ENCODE data around the gene UNC93A. TPM values are rescaled to one million over a fixed set of nuclear protein-coding genes. Genes with fewer than 3 reads are reported as not detected.

UNC93A gene
- total and polyA plus RNA-seq, 9 of the 15 experiments (the other 6 are each of a cell fraction or from before 2014, with no cell fraction given), result not detected

DNA sequence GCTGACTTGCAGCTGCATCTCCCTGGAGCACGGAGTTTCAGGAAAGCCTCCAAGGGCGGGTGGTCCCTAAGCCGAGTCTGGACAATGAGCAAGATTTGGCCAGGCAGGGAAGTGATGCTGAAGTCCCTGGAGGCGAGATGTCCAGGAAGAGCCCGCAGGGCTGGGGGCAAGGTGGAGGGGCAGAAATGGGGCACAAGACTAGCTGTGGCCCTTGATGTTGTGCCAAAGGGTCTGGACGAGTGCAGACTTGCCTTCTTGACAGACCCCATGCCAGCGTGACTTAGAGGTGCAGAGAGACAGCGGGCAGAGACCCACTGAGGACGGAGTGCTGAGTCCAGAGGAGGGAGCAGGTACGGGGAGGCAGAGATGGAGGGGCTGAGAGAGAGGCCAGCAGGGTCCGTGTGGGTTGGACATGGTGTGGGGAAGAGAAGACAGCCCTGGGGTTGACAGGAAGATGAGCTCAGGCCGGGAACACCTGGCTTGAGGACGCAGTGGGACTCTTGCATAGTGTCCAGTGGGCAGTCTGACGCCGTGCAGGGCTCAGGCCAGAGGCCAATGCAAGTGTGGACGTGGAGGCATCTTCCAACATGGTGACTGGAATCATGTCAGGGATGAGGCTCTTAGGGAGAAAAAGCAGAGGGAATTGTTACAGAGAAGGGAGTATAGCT, 8.7 kb downstream of the UNC93A start:
- intact Hi-C loops (cut with micrococcal nuclease), result no loop called here
- WGBS (ENCODE audit: insufficient coverage, low coverage, missing lambda C conversion rate), result under 1% methylated on average over 16 of the region's 16 CpGs
- no peak for TF ChIP-seq BHLHE40 (IDR thresholded peaks at IDR 0.05; ENCODE audit: low read length)
- TF ChIP-seq NFIC (IDR thresholded peaks at IDR 0.05), result no peak
- no peak for TF ChIP-seq SMARCC2 (IDR thresholded peaks at IDR 0.05; ENCODE audit: low read depth)
- no peak for TF ChIP-seq HDAC2 (IDR thresholded peaks at IDR 0.05)
- TF ChIP-seq ZNF766 (CRISPR knock-in tag; conservative IDR thresholded peaks at IDR 0.05), result no peak
- TF ChIP-seq, protein P1, sequence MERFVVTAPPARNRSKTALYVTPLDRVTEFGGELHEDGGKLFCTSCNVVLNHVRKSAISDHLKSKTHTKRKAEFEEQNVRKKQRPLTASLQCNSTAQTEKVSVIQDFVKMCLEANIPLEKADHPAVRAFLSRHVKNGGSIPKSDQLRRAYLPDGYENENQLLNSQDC (CRISPR knock-in tag; IDR thresholded peaks at IDR 0.05), result no peak
- TF ChIP-seq, protein P2, sequence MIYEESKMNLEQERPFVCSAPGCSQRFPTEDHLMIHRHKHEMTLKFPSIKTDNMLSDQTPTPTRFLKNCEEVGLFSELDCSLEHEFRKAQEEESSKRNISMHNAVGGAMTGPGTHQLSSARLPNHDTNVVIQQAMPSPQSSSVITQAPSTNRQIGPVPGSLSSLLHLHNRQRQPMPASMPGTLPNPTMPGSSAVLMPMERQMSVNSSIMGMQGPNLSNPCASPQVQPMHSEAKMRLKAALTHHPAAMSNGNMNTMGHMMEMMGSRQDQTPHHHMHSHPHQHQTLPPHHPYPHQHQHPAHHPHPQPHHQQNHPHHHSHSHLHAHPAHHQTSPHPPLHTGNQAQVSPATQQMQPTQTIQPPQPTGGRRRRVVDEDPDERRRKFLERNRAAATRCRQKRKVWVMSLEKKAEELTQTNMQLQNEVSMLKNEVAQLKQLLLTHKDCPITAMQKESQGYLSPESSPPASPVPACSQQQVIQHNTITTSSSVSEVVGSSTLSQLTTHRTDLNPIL (CRISPR knock-in tag; IDR thresholded peaks at IDR 0.05), result no peak
- TF ChIP-seq, protein P3, sequence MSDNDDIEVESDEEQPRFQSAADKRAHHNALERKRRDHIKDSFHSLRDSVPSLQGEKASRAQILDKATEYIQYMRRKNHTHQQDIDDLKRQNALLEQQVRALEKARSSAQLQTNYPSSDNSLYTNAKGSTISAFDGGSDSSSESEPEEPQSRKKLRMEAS (CRISPR knock-in tag; IDR thresholded peaks at IDR 0.05), result no peak
- TF ChIP-seq, protein P4, sequence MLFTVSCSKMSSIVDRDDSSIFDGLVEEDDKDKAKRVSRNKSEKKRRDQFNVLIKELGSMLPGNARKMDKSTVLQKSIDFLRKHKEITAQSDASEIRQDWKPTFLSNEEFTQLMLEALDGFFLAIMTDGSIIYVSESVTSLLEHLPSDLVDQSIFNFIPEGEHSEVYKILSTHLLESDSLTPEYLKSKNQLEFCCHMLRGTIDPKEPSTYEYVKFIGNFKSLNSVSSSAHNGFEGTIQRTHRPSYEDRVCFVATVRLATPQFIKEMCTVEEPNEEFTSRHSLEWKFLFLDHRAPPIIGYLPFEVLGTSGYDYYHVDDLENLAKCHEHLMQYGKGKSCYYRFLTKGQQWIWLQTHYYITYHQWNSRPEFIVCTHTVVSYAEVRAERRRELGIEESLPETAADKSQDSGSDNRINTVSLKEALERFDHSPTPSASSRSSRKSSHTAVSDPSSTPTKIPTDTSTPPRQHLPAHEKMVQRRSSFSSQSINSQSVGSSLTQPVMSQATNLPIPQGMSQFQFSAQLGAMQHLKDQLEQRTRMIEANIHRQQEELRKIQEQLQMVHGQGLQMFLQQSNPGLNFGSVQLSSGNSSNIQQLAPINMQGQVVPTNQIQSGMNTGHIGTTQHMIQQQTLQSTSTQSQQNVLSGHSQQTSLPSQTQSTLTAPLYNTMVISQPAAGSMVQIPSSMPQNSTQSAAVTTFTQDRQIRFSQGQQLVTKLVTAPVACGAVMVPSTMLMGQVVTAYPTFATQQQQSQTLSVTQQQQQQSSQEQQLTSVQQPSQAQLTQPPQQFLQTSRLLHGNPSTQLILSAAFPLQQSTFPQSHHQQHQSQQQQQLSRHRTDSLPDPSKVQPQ (CRISPR knock-in tag; IDR thresholded peaks at IDR 0.05; ENCODE audit: borderline replicate concordance), result no peak
- no peak for TF ChIP-seq HMG20A (CRISPR knock-in tag; conservative IDR thresholded peaks at IDR 0.05)
- TF ChIP-seq, protein P5, sequence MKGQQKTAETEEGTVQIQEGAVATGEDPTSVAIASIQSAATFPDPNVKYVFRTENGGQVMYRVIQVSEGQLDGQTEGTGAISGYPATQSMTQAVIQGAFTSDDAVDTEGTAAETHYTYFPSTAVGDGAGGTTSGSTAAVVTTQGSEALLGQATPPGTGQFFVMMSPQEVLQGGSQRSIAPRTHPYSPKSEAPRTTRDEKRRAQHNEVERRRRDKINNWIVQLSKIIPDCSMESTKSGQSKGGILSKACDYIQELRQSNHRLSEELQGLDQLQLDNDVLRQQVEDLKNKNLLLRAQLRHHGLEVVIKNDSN (CRISPR knock-in tag; IDR thresholded peaks at IDR 0.05), result no peak
- no peak for TF ChIP-seq MCM7 (IDR thresholded peaks at IDR 0.05)
- no peak for TF ChIP-seq MAFF (IDR thresholded peaks at IDR 0.05; ENCODE audit: low read length)
- TF ChIP-seq HDAC8 (tag; IDR thresholded peaks at IDR 0.05), result no peak
- no peak for TF ChIP-seq SRSF9 (IDR thresholded peaks at IDR 0.05; ENCODE audit: borderline replicate concordance, low read depth, low read length)

More for the DNA sequence above, 8.7 kb downstream of the UNC93A start:
- Histone ChIP-seq H2AFZ (ENCODE audit: low read depth, low read length) (no peak overlapping the region), H4K20me1 (replicated peaks; ENCODE audit: control insufficient read depth, insufficient read depth, low read length) (peaks cover 13% of the 10 kb centered on the region), H3K9ac (ENCODE audit: insufficient read depth in 1 of 2, low read depth in 2 of 2, low read length in 2 of 2) (no peak overlapping the region), H3K9me3 (replicated peaks; ENCODE audit: control insufficient read depth, insufficient read depth, low read depth, low read length) (no peaks in the 10 kb centered on the region), H3K4me2 (ENCODE audit: insufficient read depth, low read length) (no peak overlapping the region), H3K4me1 (replicated peaks in 1 of 2; ENCODE audit: control insufficient read depth in 2 of 2, insufficient read depth in 2 of 2, low read length in 2 of 2) (no peaks in the 10 kb centered on the region), H3K4me3 (no peak overlapping the region), H3K27ac (ENCODE audit: extremely low read depth, low read depth, low read length) (no peak overlapping the region), H3K79me2 (ENCODE audit: control insufficient read depth, insufficient read depth, low read length) (no peaks in the 10 kb centered on the region), H3K36me3 (ENCODE audit: control insufficient read depth, insufficient read depth, low read length) (no peaks in the 10 kb centered on the region), H3K9me1 (ENCODE audit: control insufficient read depth, insufficient read depth, low read length) (peaks cover 2% of the 10 kb centered on the region), H3K27me3 (ENCODE audit: control insufficient read depth in 2 of 2, insufficient read depth in 2 of 2, low read length in 2 of 2) (peaks cover 38 to 63% of the 10 kb centered on the region in 2 experiments; a peak in 4 of 5 replicates)
- no TSS peak for BruUV-seq (replicated peaks)
- in situ Hi-C loops (cut with MboI), result loop anchor here (25.0 kb wide), 1 partner anchor 537 kb away; no protein-coding TSS in a partner anchor
- DNase-seq (ENCODE audit: extremely low read depth in 1 of 4, low spot score in 3 of 4) (no peak), ATAC-seq (no peak), FAIRE-seq (no peak)
- ChIA-PET POLR2A (no interaction called here), CTCF (ENCODE audit: low intra/inter-chr PET ratio) (no interaction called here)
